Right ventricle myocardium inferior (tissue), 1 donor: ENCODE results near the gene AGR2. TPM values are rescaled to one million over a fixed set of nuclear protein-coding genes. Genes with fewer than 3 reads are reported as not detected.
"Not testable (repeated sequence)": the region's sequence is repeated elsewhere in the genome, so short reads cannot be mapped to it uniquely, and the experiment has no call there.

ENCODE experiments used
- ATAC-seq: fragments of 200-7000 bp; cut with Tn5 transposase; one replicate; pipeline ENCODE4 v1.9.1; 2020; ENCODE audit warnings: mild to moderate bottlenecking, moderate library complexity
- DNase-seq: peaks from one replicate; pipeline ENCODE4 v3.0.0; 2021; ENCODE audit errors: missing footprints
- intact Hi-C: fragments of 100-400 bp; cut with DNase I; formaldehyde crosslinking; loops from one replicate; pipeline ENCODE4 v1.11.0; 2022
- total RNA-seq: library from RNA; stranded (reverse); fragmentation: NEBNext Ultra II Directional; extraction: Animal tissue kit (Norgen Biotek cat#: 25700); gene quantifications from one replicate; pipeline ENCODE4 v1.2.1, GENCODE V29; 2021
- donor health status: DM: no; HTN: yes; CAD: no; lungs with severe emphysema.

The AGR2 gene
- total RNA-seq, 1 donor from 2014 or later: not detected

DNA sequence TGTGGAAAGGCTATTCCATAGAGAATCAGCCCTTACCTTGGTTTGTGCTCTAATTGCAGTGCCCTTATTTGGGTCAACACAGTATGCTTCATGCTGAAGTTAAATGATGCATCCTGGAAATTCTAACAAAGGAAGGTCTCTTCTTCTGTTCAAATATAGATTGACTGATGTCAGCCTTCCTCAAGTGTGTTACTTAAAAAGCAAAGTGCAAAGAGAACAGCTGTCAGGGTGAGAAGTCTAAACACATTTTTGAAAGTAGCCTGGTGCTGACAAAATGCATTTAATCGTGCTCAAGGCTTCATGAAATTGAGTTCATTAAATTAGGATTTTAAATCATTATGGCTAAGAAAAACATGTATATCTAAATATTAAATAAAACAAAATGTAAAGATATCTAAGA, 19.5 kb downstream of the AGR2 start:
- intact Hi-C loops: no loop called here
- DNase-seq: no peak
- no peak for ATAC-seq

DNA sequence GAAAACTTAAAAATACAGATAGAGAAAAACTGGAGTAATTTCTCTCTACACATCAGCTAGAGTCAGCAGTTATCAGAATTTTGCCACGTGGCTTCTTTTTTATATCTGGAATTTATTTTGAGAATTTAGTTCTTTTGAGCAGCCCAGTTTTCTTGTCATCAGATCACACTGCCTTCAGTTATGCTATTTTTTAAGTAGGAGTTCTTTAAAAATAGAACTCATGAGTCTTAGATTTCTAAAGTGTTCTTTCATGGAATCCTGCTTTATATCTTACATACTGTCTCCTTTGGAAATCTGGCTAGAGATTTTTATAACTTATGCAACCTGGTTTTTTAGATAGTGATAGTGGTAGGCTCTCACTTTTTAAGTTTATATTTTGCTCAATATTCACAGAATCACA, 24.2 kb downstream of the AGR2 start:
- intact Hi-C loops: no loop called here
- no peak for ATAC-seq
- no peak for DNase-seq

DNA sequence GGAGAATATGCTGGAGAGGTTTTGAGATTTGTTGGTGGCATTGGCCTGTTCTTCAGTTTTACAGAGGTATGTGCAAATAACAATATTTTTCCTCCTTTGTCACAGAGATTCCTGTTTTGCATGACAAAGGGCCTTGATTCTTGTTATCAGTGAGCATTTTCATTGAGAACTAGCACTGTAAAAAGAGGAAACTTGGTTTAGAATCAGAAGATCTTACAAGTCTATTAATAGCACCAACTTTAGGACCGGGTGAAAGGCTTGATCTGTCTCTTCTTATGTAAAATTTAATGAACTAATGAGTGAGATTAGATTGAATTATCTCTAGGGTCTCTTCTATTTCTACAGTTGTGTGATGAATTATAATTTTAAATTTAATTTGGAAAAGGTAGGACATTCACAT, 25.7 kb downstream of the AGR2 start:
- no peak for ATAC-seq
- no peak for DNase-seq
- intact Hi-C loops: no loop called here

DNA sequence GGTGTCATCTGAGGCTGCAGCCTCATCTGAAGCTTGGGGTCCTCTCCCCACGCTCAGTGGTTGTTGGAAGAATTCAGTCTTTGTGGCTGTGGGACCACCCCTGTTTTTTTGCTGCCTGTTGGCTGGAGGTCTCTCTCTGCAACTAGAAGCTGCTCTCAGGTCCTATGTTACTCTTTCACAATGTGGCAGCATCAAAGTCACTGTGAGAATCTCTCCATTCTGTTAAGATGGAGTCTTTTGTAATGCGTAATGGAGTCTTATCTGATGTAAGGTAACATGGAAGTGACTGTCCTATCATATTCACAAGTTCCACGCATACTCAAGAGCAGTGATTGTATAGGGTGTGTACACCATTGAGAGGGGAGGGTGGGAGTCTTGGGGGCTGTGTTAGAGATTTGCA, 26.3 kb downstream of the AGR2 start:
- intact Hi-C loops: no loop called here
- ATAC-seq (no peak), DNase-seq (no peak)

DNA sequence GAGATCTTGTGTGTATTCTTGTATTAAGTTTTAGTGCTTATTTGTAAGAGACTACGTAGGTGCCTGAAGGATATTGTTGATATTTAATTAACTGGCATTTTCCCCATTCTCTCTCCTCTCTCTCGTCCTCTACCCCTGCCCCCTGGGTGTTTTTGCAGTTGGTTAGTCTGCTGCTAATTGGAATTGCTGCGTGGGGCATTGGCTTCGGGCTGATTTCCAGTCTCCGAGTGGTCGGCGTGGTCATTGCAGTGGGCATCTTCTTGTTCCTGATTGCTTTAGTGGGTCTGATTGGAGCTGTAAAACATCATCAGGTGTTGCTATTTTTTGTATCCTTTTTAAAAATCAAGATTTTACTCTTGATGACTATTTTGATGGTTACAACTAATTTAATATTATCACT, 28.7 kb downstream of the AGR2 start:
- no peak for ATAC-seq
- DNase-seq: no peak
- intact Hi-C loops: no loop called here

DNA sequence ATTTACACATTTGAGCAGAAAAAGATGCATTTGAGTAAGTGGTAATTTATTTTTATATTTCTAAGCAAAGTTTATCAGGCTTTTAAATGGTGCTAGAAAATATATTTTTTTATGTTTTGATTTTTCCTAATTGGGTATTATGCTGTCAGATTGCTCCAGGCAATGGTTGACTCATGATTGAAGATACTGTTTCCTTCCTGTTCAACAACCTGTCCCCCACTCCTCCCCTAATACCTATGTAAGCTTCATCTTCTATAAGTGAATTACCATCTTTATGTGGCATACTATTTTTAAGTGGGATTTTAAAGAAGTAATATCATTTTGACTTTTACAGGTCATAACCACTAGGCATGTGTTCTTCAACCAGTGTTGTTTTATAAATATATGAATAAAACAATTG, 29.8 kb downstream of the AGR2 start:
- intact Hi-C loops: no loop called here
- DNase-seq: no peak
- ATAC-seq: no peak

DNA sequence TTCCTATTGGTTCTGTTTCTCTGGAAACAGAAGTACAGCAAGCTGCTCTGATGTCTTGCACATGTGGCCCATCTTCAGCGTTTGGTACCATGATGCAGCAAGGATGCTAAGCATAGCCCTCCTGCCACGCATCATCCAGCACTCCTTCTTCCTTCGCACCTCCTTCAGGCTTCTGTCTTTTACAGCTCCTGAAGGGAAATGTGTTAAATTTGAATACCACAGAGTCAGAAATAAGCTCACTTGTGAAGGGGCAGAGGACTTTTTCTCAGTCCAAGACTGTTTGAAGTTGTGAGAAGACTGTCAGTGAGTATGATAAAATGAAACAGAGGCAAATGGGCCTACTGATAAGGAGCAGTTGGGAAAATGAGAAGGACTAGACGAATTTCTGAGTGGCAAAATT, 30.5 kb downstream of the AGR2 start:
- ATAC-seq (no peak), DNase-seq (no peak)
- intact Hi-C loops: no loop called here

DNA sequence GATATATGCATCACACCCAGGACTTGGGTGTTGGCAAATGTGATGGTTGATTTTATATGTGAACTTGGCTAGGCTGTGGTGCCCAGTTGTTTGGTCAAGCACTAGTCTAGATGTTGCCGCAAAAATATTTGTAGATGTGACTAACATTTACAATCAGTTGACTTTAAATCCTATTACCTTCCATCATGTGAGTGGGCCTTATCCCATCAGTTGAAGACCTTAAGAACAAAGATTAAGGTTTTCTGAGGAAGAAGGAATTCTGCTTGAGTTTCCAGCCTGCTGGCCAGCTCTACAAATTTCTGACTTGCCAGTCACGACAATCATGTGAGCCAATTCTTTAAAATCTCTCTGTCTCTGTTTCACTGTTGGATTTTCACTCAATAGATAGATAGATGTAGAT, 30.9 kb downstream of the AGR2 start:
- ATAC-seq: no peak
- intact Hi-C loops: no loop called here
- no peak for DNase-seq

DNA sequence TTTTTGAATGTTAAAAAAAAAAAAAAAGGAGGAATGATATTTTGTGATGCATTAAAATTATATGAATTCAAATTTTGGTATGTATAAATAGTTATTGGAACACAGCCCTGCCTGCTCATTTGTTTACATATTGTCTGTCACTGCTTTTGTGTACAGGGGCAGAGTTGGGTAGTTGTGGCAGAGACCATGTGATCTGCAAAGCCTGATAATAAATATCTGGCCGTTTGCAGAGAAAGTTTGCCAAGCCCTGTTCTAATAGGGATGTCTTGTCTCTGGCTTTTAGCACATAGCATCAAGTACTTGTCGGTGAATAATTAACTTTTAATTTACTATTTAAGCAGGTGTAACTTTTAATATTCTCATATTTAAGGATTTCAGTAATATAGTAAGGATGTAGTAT, 31.5 kb downstream of the AGR2 start:
- ATAC-seq (no peak), DNase-seq (no peak)
- intact Hi-C loops: no loop called here

DNA sequence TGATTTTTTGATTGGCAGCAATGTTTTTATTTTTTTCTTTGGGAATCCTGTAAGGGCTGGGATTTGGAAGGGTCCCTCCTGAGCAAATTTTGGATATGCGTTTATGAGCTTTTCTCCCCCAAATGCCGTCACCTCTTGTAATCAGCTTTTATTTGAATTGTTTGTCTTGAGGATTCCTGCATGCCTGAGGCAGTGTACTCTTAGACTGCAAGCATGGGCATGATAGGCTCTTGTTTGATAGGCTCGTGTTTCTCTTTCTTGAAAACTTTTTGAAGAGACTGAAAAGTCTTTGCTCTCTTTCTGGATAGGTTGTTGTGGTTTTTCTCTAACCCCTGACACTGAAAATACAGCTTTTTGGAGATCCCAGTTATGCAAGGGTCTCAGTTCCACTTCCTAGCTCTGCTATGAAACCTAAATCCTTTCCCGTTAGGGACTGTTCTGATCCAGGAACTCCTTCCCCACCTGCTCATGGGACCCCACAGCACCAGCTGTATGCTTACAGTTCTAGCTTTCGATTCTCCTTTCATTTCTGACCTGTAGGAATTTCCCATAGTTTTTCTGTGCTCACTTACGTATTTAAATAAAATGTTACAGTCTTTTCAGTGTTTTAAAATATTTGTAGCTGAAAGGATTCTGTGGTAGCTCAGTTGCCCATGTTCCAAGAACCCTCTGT, 34.0 kb downstream of the AGR2 start:
- intact Hi-C loops: no loop called here
- no peak for DNase-seq
- ATAC-seq: no peak

DNA sequence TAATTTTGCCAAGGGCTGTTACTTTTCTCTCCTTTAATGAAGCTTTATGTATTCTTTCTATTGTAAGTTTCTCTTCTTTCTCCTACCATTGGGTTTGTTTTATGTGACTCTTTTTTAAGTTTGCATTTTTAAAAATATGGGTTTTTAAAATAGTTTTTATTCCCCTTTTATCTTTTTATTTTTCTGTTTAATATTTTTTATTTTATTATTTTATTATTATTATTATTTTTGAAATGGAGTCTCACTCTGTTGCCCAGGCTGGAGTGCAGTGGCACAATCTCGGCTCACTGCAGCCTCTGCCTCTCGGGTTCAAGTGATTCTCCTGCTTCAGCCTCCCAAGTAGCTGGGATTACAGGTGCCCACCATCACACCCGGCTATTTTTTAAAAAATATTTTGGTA, 34.8 kb downstream of the AGR2 start:
- DNase-seq, intact Hi-C loops, ATAC-seq: not testable (repeated sequence)

DNA sequence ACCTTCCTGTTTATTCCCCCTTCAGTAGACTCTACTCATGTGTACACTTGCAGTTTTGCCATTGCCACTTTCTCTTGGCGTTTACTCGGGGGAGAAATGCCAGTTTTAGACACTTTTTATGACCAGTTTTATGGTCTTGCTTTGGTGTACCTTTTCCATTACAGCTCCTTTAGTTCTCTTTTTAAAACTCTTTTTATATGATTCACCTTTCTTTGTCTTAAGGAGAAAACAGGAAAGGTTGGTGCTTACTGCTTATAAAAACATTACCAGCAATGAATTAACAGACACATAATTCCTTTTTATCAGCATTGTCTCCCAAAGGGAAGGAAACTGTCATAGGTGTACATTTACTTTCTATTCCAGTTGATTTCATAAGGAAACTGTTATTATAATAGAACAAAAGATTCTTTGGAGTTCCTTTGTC, 39.4 kb downstream of the AGR2 start:
- no peak for ATAC-seq

DNA sequence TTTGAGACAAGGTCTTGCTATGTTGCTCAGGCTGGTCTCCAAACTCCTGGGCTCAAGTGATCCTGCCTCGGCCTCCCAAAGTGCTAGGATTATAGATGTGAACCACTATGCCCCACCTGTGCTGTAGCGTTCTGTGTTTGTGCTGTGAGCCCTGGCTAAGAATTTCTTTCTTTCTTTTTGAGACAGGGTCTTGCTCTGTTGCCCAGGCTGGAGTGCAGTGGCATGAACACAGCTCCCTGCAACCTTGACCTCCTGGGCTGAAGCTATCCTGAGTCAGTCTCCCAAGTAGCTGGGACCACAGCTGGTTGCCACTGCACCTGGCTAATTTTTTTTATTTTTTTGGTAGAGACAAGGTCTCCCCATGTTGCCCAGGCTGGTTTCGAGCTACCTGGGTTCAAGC, 39.9 kb downstream of the AGR2 start:
- ATAC-seq (no peak), DNase-seq (no peak)
- intact Hi-C loops: no loop called here

More for the DNA sequence above, 39.4 kb downstream of the AGR2 start:
- no peak for DNase-seq
- intact Hi-C loops: no loop called here

DNA sequence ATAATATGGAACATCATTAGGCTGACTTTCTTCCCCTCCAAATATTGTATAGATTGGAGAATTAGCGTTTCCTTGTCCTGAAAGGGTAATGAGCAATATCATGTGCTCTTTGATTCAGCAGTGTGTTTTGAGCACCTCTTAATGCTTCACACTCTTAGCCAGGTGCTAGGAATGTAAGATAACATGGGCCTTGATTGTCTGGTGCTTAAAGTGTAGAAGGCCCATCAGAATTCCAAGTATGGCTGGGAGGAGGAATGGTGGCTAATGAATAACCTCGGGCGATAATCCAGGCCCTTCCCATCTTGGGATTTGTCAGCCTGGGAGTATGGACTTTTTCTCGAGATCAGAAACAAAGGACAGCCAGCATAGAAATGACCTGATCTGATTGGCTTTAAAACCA, 42.6 kb downstream of the AGR2 start:
- DNase-seq (no peak), ATAC-seq (no peak)
- intact Hi-C loops: no loop called here

DNA sequence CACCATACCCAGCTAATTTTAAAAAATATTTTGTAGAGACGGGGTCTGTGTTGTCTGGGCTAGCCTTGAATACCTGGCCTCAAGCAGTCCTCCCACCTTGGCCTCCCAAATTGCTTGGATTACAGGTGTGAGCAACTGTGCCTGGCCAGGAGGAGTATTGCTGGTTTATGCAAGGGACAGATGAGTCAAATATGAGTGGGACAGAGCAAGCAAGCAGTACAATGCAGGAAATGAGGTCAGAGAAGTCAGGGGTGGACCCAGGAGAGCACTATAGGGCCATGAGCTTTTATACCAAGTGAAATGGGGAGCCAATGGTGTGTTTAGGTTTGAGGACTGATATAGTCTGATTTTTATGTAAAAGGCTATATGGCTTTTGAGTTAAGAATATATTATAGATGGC, 45.0 kb downstream of the AGR2 start:
- no peak for DNase-seq
- intact Hi-C loops: no loop called here
- ATAC-seq: no peak

DNA sequence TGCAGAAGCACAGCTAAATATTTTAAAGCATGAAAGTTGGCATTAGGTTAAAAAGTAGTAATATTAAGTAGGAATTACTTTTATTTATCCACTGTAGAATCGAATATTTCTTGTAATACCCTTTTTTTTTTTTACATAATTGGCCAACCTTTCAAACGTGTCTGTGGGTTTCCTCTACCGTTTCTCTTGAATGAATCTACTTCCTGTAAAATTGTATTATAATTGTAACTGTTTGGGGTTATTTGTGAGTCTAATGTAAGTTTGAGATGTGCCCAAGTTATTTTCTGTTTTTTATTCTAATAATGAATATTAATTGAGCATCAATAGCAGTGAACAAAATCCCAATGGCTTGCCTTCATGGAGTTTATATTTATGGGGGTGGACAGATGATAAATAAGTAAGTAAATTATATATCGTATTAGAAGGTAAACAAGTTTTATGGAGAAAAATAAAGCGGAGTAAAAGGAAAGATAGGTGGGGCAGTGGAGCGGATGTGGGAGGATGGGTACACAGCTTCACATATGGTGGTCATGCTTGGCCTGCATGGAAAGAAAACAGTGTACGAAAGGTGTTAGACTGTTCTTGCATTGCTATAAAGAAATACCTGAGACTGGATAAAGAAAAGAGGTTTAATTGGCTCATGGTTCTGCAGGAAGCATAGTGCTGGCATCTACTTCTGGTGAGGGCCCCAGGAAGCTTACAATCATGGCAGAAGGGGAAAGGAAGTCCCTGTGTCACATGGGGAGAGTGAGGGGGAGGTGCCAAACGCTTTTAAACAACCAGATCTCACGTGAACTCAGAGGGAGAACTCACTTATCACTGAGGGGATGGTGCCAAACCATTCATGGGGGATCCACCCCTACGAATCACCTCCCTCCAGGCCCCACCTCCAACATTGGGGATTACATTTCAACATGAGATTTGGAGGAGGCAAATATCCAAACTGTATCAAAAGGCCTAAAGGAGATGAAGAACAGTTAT, 45.9 kb downstream of the AGR2 start:
- no peak for DNase-seq
- intact Hi-C loops: no loop called here
- ATAC-seq: no peak

DNA sequence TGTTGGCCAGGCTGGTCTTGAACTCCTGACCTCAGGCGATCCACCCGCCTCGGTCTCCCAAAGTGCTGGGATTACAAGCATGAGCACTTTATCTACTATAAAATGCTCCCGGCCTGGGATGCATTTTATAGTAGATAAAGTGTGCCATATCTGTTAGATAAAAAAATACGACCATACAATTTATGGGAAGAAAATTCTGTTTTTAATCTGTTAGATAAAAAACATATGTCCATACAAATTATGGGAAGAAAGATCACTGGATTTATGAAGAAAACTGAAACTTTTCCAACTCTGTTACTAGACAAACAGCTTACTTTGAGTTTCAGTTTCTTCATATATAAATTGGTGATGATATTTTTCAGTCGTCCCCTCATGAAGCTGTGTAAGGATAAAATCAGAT, 46.8 kb downstream of the AGR2 start:
- intact Hi-C loops: no loop called here
- DNase-seq (no peak), ATAC-seq (no peak)

DNA sequence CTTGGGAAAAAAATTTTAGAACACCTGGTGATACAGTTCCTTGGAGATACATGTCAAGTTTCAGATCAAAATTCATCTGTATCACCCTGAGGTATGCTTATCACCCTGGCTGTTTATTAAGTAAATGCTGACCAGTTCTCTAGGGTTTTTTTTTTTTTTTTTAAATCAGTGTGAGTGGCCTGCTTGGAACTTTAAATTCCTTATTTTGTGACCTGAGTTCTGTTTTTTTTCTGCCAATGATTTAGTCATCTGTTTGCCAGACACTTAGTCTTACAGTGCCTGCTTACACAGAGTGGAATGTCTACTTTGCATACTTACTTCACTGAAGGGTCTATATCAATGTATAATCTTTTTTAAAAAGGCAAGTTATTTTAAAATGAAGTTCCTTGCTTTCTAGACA, 49.4 kb downstream of the AGR2 start:
- DNase-seq: no peak
- ATAC-seq: no peak
- intact Hi-C loops: no loop called here

DNA sequence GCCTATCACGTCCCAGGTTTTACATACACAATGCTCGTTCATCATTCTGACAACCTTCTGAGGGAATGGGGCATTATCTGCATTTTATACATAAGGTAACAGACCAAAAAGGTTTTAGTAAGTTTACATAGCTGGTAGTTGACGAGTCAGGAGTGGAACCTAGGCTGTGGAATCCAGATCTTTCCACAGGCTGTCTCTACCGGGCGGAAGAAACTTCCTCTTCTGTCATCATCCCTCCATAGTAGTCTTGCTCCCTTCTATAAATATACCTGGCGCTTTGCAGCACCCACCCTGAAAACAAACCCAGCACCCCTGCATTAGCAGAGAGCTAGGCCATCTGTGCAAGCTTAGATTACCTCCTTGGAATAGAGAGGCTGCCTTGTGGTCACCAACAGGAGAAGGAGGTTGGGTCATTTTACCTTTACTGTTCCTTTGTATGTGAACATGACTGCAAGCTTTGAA, 49.9 kb downstream of the AGR2 start:
- ATAC-seq: no peak
- no peak for DNase-seq
- intact Hi-C loops: no loop called here
